ENCODE measurements around the gene RELA.

Gene RELA

GRCh38 chr11:65611028-65611757 lies 51.5 kb downstream of the RELA start:
- DNase-seq: no peak

GRCh38 chr11:65610404-65610803 lies 52.3 kb downstream of the RELA start:
- no peak for DNase-seq

- no peak for DNase-seq
These were observed 53.1 kb downstream of the RELA start for GRCh38 chr11:65609665-65610064.

DNA sequence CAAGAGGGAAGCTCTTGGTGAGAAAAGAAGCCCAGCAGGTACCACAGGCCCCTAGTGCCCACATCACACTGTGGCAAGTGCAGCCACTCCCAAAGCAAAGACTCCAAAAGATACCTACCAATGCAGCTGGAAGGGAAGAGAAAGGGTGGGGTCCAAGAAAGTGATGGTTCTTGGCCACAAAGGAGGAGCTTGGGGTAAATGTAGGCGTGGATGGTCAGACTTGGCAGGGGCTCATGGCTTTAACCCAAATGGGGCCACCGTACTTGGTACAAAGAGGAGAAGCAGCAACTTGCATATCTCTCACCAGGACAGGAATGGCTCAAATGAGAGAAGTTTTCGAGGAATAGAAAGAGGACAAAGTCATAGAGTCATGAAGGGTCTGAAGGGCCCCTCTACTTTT lies 53.5 kb downstream of the RELA start:
- DNase-seq: no peak

DNA sequence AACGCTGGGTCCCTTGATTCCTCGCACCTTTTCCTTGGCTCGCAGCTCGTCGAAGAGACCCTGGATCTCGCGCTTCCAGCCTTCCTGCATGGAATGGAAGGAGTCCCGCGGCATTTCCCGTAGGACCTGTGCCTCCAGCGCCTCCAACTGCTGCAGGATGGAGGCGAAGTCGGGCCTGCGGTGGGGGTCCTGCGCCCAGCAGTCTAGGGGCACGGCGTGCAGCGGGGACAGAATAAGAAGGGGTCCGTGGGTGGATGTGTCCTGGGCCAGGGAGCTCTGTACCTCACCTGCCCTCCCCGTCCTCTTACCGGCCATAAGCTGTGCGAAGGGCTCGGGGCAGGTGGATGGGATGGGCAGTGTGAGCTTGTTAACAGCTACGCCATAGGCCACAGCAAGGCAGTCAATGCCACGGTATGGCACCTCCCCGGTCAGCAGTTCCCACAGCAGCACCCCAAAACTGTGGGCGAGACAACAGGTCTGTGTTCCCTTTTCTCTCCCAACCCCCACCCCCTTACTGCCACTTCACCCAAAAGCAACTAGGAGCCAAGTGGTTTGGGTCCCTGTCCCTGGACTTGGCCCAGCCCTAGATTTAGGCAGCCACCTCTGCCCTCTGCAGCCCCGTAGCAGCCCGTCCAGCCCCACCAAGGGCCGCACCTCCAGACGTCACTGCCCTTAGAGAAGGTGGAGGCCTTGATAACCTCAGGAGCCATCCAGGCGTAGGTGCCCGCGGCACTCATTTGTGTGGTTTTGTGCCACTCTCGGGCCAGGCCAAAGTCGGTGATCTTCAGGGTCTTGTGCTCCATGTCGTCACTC lies 54.9 kb downstream of the RELA start:
- DNase-seq: no peak

- DNase-seq: no peak
These were observed 55.7 kb downstream of the RELA start for GRCh38 chr11:65606876-65607613.

DNA sequence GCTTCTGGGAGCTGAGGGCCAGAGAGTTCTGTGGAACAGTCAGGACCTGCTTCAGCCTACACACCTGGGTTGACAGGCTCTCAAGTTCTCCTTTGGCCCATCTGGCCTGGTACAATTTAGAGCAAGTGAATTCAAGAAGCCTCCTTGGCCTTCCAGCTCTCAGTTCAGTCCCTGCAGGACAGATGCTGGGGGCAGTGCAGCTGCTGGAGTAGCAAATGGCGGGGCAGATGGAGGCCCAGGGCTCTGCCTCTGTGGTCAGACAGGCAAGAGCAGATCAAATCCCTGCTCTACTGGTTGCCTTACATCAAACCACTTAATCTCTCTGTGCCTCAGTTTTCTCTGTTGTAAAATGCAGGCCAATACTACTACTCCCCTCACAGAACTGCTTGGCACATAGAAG lies 58.5 kb downstream of the RELA start:
- no peak for DNase-seq
